ENCODE data around the gene FBRSL1.
A peak's percentile ranks its signal among the peaks of the same experiment; 100 is the strongest.

FBRSL1 gene

DNA sequence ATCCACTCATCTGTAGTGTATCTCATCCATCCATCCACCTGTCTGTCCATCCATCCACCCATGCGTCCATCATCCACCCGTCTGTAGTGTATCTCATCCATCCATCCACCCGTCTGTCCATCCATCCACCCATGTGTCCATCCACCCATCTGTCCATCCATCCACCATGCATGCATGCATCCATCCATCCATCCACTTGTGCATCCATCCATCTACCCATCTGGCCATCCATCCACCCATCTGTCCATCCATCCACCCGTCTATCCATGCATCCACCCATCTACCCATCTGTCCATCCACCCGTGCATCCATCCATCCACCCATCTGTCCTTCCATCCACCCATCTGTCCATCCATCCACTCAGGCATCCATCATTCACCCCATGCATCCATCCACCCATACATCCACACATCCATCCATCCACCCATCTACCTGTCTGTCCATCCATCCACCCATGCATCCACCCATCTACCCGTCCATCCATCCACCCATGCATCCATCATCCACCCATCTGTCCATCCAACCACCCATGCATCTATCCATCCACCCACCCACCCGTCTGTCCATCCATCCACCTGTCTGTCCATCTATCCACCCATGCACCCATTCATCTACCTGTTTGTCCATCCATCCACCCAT, 28.5 kb downstream of the FBRSL1 start:
- no peak for DNase-seq (ENCODE audit: low read depth in 1 of 2, low spot score in 1 of 2)
- in situ Hi-C loops (cut with HindIII; ENCODE audit: low pct_unique_long_range_greater_than_20kb, low sequenced_read_pairs) = no loop called here
- TF ChIP-seq JUND (IDR thresholded peaks at IDR 0.05; ENCODE audit: low read depth) = no peak

DNA sequence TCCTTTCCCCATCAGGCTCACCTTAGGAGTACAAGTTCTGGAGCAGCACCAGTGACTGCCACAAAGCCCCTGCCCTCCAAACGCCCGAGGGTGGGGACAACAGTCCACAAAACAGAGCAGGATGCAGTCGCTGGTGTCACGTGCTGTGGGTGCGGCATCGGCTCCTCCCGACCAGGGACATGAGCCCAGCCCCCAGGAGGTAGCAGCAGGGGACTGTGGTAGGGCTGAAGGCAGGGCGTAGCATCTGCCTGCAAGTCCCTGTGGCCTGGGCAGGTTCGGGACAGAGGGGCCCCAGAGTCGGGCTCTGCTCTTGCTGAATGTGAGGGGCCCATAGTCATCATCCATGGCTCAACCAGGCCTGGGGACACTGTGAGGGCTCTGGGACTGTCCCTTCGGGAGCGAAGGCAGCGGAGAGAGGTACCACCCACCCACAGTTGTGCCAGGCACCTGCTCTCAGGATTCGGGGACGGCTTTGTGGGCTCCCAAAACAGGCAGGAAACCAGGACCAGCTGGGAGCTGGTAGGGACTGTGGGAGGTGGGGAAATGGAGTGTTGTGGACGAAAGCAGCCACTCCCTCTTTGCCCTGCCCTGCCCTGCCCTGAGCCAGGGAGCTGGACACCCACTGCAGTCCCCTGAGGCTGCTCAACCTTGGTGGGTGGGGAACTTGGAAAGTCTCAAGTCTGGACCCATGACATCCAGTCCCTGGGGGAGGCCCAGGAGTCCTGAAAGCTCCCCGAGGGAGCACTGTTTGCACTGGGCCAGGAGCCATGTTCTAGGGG, 30.7 kb downstream of the FBRSL1 start:
- DNase-seq (ENCODE audit: low read depth in 1 of 2, low spot score in 1 of 2) = no peak
- in situ Hi-C loops (cut with HindIII; ENCODE audit: low pct_unique_long_range_greater_than_20kb, low sequenced_read_pairs) = no loop called here
- no peak for TF ChIP-seq JUND (IDR thresholded peaks at IDR 0.05; ENCODE audit: low read depth)

GRCh38 chr12:132521200-132521580, 31.2 kb downstream of the FBRSL1 start:
- no peak for TF ChIP-seq JUND (IDR thresholded peaks at IDR 0.05; ENCODE audit: low read depth)
- no peak for DNase-seq (ENCODE audit: low read depth in 1 of 2, low spot score in 1 of 2)
- in situ Hi-C loops (cut with HindIII; ENCODE audit: low pct_unique_long_range_greater_than_20kb, low sequenced_read_pairs) = no loop called here

DNA sequence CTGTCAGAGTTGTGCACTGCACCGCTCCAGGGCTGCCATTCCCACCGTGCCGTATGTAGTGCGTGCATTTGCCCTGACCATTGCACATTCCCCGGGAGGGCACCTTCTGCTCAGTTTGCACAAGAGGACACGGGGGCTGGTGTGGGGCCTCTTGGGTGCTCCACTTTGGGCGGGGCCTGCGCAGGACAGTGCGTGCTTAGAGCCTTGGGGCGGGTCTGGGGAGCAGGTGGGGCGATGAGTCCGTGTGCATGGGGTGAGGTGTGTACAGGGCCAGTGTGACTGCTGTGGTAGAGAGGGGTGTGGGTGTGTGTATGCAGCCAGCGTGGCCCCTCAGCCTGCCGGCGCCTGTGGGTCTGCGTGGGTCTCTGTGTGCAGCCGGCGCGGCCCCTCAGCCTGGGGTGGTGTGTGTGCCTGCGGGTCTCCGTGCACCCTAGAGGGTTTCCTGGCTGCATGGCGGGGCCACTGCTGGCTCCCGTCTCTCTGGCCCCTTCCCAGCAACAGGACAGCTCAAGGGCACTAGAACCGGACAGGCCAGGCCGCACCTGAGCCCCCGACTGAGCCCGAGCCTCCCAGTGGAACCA, 31.9 kb downstream of the FBRSL1 start:
- no peak for DNase-seq (ENCODE audit: low read depth in 1 of 2, low spot score in 1 of 2)
- in situ Hi-C loops (cut with HindIII; ENCODE audit: low pct_unique_long_range_greater_than_20kb, low sequenced_read_pairs) = no loop called here

GRCh38 chr12:132522592-132523380, 32.8 kb downstream of the FBRSL1 start:
- DNase-seq (ENCODE audit: low read depth in 1 of 2, low spot score in 1 of 2) = no peak
- in situ Hi-C loops (cut with HindIII; ENCODE audit: low pct_unique_long_range_greater_than_20kb, low sequenced_read_pairs) = no loop called here
- TF ChIP-seq JUND (IDR thresholded peaks at IDR 0.05; ENCODE audit: low read depth) = no peak

More for the DNA sequence above, 31.9 kb downstream of the FBRSL1 start:
- TF ChIP-seq JUND (IDR thresholded peaks at IDR 0.05; ENCODE audit: low read depth) = no peak

- TF ChIP-seq JUND (IDR thresholded peaks at IDR 0.05; ENCODE audit: low read depth) = no peak
- peak; percentile 73 to 98 for DNase-seq (ENCODE audit: low read depth in 1 of 2, low spot score in 1 of 2)
- in situ Hi-C loops (cut with HindIII; ENCODE audit: low pct_unique_long_range_greater_than_20kb, low sequenced_read_pairs) = no loop called here
These were observed 33.8 kb downstream of the FBRSL1 start for GRCh38 chr12:132523576-132524331.

DNA sequence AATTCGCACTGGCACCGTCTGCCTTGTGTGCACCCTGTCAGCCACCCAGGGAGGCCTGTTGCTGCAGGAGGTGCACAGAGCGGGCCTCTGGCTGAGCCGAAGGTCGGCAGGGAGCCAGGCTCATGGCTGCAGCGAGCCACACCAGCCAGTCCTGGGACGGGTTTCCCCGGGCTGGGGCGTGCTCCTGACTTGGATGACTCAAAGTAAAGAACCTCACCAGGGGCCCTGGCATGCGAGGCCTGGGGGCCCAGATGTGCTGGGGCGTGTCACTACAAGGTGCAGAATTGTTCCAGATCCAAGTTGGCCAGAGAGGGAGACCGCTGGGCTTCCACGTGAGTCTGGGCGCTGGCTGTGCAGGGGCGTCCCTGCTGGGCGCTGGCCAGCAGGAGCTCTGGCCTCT, 34.5 kb downstream of the FBRSL1 start:
- TF ChIP-seq JUND (IDR thresholded peaks at IDR 0.05; ENCODE audit: low read depth) = no peak
- peak; percentile 62 to 85 for DNase-seq (ENCODE audit: low read depth in 1 of 2, low spot score in 1 of 2)
- in situ Hi-C loops (cut with HindIII; ENCODE audit: low pct_unique_long_range_greater_than_20kb, low sequenced_read_pairs) = no loop called here

GRCh38 chr12:132525011-132525832, 35.3 kb downstream of the FBRSL1 start:
- TF ChIP-seq JUND (IDR thresholded peaks at IDR 0.05; ENCODE audit: low read depth) = no peak
- no peak for DNase-seq (ENCODE audit: low read depth in 1 of 2, low spot score in 1 of 2)
- in situ Hi-C loops (cut with HindIII; ENCODE audit: low pct_unique_long_range_greater_than_20kb, low sequenced_read_pairs) = no loop called here

DNA sequence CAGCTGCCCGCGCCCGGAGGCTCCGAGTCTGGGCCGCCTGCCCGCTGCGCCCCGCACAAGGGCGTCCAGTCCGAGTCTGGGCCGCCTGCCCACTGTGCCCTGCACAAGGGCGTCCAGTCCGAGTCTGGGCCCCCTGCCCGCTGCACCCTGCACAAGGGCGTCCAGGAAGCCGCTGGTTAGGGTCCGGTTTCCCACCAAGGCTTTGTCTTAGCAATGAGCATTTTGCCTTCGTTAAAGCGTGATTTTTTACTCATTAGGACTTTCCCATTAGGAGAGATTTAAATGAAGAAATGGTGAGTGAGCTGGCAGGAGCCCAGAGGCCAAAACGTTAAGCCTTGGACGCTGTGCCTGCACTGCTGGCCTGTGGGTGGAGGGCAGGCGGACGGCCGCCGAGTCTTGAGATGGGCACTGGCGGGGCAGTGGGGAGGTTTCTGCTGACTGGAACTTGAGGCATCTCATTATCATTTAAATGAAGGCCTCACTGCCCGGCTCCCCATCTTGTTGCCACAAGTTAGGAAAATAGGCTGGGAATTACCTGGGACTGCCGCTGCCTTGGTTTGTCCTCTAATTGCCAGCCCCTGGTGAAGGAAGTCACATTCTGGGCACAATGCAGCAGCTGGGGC, 36.0 kb downstream of the FBRSL1 start:
- TF ChIP-seq JUND (IDR thresholded peaks at IDR 0.05; ENCODE audit: low read depth) = no peak
- no peak for DNase-seq (ENCODE audit: low read depth in 1 of 2, low spot score in 1 of 2)
- in situ Hi-C loops (cut with HindIII; ENCODE audit: low pct_unique_long_range_greater_than_20kb, low sequenced_read_pairs) = no loop called here

GRCh38 chr12:132527186-132527882, 37.4 kb downstream of the FBRSL1 start:
- TF ChIP-seq JUND (IDR thresholded peaks at IDR 0.05; ENCODE audit: low read depth) = no peak
- DNase-seq (ENCODE audit: low read depth in 1 of 2, low spot score in 1 of 2) = no peak
- in situ Hi-C loops (cut with HindIII; ENCODE audit: low pct_unique_long_range_greater_than_20kb, low sequenced_read_pairs) = no loop called here
